Measurements from ENCODE around the gene CD2BP2.
"Not testable (repeated sequence)": the region's sequence is repeated elsewhere in the genome, so short reads cannot be mapped to it uniquely, and the experiment has no call there.

CD2BP2 gene

GRCh38 chr16:30355144-30355953 is at the start of gene CD2BP2:
TSS of gene CD2BP2 (minus strand) at chr16:30355308. CDS start at chr16:30354681, 627 bp downstream.
- DNase-seq: peak; percentile 98

- no peak for DNase-seq
Observed at GRCh38 chr16:30401768-30402425, 46.8 kb upstream of the CD2BP2 start.

DNA sequence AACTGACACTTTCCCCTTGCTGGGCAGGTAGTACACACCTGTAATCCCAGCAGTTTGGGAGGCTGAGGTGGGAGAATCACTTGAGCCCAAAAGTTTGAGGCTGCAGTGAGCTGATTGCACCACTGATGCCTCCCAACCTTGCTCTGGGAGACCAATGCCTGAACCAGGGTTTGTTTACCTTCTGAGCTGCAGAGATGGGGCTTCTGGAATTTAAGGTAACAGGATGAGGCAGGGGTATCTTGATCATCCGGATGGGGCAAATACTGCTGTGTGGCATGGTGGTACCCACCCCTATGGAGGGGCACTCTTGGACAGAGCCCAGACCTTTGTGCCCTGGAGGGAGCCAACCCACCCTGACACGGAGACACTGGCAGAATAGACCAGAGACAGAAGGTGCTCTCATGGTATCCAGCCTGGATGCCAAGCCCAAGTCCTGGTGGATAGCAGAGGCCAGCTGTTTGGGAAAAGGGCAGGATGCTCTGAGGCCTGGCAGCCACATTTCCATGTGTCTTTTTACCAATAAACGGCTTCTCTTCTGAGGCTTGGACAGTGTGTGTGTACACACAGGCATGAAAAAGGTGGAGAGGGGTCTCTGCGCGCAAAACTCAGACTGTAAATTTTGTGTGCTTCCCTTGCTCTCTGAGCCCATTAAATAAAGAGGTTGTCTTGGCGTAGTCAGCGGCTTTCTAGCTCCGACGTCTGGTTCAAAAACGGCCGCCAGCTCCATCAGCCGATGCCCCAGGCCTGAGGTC is 44.5 kb upstream of the CD2BP2 start:
- peak in 1 of 2 experiments; percentile 28 for DNase-seq

DNA sequence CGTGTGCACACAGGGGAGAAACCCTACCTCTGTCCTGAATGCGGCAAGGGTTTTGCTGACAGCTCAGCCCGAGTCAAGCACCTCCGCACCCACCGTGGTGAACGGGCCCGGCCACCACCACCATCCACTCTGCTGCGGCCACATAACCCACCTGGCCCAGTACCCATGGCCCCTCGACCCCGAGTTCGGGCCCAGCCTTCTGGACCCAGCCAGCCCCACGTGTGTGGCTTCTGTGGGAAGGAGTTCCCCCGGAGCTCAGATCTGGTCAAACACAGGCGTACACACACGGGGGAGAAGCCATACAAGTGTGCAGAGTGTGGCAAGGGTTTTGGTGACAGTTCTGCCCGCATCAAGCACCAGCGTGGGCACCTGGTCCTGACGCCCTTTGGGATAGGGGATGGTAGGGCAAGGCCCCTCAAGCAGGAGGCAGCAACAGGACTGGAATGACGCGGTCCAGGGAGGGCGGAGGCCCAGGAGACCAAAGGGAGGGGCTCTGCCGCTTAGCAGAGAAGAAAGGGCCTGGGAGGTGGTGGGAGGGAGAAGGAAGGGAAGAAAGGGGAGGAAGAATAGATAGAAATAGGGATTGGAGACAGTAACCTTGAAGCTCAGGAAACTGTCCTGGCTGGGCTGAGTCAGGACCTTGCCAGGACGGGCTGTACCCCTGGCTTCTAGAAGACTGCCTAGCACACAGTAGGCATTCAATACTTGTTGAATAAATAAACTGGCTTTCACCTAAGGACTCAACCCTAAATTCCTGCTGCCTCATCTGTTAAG is 43.7 kb upstream of the CD2BP2 start:
- no peak for DNase-seq

- DNase-seq: no peak
Observed at GRCh38 chr16:30397776-30398660, 42.9 kb upstream of the CD2BP2 start.

DNA sequence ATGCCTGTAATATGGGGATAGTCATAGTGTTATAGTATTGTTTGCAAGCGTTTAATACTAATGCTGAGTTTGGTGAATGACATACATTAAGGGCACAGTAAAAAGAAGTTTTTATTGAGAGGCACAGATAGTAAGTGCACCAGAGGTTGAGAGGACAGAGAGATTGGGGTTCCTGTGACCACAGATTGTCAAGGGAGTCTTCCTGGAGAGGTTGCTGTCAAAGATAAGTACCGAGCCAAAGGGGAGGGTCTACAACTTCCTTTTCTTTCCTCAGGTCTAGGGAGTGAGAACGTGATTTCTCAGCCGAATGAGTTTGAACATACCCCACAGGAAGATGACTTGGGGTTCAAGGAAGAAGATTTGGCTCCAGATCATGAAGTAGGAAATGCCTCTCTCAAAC is 41.9 kb upstream of the CD2BP2 start:
- DNase-seq: no peak

GRCh38 chr16:30396627-30397026 is 41.5 kb upstream of the CD2BP2 start:
- not testable (repeated sequence) for DNase-seq

GRCh38 chr16:30395992-30396585 is 41.0 kb upstream of the CD2BP2 start:
- peak; percentile 22 to 46 for DNase-seq

GRCh38 chr16:30395155-30395991 is 40.3 kb upstream of the CD2BP2 start, which contains the start of gene ZNF48:
TSS of gene ZNF48 (plus strand) at chr16:30395420. CDS start at chr16:30395795, 375 bp downstream.
- DNase-seq: peak; percentile 81 to 97

- DNase-seq: peak in 1 of 2 experiments; percentile 49
Observed at GRCh38 chr16:30394592-30395154, 39.6 kb upstream of the CD2BP2 start.

GRCh38 chr16:30383521-30383920 is 28.4 kb upstream of the CD2BP2 start:
- no peak for DNase-seq

GRCh38 chr16:30382111-30382881 is 27.2 kb upstream of the CD2BP2 start, which contains the start of gene SEPTIN1:
TSS of gene SEPTIN1 (minus strand) at chr16:30382561. CDS start at chr16:30382542, 19 bp downstream.
- no peak for DNase-seq

GRCh38 chr16:30381291-30382041 is 26.4 kb upstream of the CD2BP2 start:
- DNase-seq: no peak

DNA sequence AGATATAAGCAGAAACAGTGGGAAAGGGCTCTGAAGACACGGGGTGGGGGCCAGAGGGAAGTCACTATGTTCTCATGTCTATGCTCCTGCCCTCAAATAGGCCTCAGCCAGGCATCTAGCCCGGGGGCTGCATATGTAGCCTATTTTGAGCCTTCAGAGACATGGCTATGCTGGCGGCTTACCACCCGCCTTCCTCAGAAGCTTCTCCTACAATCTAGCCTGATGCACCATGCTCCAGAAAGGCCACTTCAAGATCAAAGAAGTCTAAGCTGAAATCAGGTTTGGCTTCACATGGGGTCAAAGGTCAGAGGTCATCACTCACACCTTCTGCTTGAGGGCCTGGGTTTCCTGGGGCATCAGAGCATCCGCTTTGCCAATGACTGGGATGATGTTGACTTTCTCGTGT is 25.7 kb upstream of the CD2BP2 start:
- no peak for DNase-seq

DNA sequence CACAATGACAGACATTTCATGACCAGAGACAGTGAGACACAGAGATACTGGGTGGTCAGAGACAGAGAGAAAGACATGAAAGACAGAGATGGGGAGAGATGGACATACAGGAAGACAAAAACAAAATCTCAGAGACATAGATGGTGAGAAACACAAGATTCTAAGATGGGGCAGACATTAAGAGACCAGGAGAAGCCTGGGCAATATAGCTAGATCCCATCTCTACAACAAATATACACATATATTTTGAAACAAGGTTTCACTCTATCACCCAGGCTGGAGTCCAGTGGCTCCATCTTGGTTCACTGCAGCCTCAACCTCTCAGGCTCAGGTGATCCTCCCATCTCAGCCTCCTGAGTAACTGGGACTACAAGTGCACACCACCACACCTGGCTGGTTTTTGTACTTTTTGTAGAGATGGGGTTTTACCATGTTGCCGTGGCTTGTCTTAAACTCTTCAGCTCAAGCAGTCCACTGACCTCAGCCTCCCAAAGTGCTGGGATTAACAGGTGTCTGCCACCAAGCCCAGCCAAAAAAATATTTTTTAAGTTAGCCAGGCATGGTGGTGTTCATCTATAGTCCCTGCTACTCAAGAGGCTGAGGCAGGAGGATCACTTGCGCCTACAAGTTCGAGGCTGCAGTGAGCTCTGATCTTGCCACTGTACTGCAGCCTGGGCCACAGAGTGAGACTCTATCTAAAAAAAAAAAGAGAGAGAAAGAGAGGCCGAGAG is 25.1 kb upstream of the CD2BP2 start:
- DNase-seq: no peak

DNA sequence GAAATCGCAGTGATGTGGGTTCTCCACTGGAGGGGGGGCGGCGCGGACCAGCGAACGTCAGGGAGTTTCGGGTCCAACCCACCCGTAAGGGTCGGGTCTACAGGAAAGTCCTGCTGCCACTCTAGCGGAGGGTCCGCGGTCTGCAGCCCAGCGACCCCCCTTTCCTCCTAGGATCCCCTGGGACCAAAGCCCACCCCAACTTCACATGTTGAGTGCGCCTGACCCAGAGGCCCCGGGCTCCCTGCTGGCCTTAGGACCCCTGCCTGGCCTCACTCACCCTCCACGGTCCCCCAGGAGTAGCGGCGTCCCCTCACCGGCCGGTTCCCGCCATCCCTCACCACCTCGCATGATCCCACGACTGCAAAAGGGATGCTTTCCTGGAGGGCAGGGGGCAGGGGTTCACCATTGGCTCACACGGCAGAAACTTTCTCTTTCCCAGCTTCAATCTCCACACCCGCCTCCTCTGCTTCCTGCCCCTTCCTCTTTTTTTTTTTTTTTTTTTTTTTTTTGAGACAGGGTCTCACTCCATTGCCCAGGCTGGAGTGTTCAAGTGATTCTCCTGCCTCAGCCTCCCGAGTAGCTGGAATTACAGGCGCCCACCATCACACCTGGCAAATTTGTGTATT is 24.2 kb upstream of the CD2BP2 start:
- no peak for DNase-seq
